AG10803 (cell line): ENCODE data around the gene CDHR1.

ENCODE experiments used
- DNase-seq: peaks from one replicate; pipeline ENCODE4 v3.0.0; 2010; ENCODE audit warnings: low read depth
- H3K4me3 ChIP-seq: 2 replicates; pipeline ENCODE4 v1.5.1; 2011; ENCODE audit warnings: mild to moderate bottlenecking, low read length, control low read depth
- CTCF ChIP-seq: conservative IDR thresholded peaks from 2 replicates; pipeline ENCODE4 v1.5.1; 2011; ENCODE audit warnings: mild to moderate bottlenecking, low read length, control low read depth, inconsistent platforms

CDHR1 gene

GRCh38 chr10:84201244-84201606 is 6.9 kb downstream of the CDHR1 start:
- no peak for TF ChIP-seq CTCF
- no peak overlapping the region for H3K4me3 ChIP-seq
- no peak for DNase-seq

- no peak overlapping the region for H3K4me3 ChIP-seq
- no peak for TF ChIP-seq CTCF
These were observed 7.3 kb downstream of the CDHR1 start for GRCh38 chr10:84201682-84202081.

GRCh38 chr10:84202349-84202748 is 8.0 kb downstream of the CDHR1 start:
- H3K4me3 ChIP-seq: no peak overlapping the region
- TF ChIP-seq CTCF: no peak
- no peak for DNase-seq

More at GRCh38 chr10:84201682-84202081, 7.3 kb downstream of the CDHR1 start:
- DNase-seq: no peak

- peak; percentile 23 for TF ChIP-seq CTCF
- DNase-seq: no peak
- H3K4me3 ChIP-seq: no peak overlapping the region
These were observed 9.8 kb downstream of the CDHR1 start for GRCh38 chr10:84204122-84204521.

- H3K4me3 ChIP-seq: no peak overlapping the region
- TF ChIP-seq CTCF: no peak
- no peak for DNase-seq
These were observed 10.3 kb downstream of the CDHR1 start for GRCh38 chr10:84204610-84205009.

GRCh38 chr10:84205049-84205852 is 10.9 kb downstream of the CDHR1 start:
- H3K4me3 ChIP-seq: no peak overlapping the region
- peak; percentile 78 for TF ChIP-seq CTCF
- peak; percentile 29 for DNase-seq

- TF ChIP-seq CTCF: no peak
- H3K4me3 ChIP-seq: no peak overlapping the region
- DNase-seq: no peak
These were observed 11.7 kb downstream of the CDHR1 start for GRCh38 chr10:84205853-84206525.
